ENCODE measurements around the gene SLC30A4.

DNA sequence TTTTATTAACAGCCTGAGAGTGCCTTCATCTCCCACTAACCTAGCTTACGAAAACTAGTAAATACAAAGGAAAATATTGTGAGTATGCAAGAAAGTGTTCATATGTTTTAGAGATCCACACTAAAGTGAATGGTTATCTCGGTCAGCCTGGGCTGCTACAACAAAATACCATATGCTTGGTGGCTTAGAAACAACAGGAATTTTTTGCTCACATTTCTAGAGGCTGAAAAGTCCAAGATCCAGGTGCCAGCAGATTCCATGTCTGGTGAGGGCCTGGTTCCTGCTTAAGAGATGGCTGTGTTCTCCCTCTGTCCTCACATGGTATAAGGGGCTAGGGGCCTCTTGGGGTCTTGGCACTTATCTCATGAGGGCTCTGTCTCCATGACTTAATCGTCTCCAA is 20.5 kb upstream of the SLC30A4 start:
- TF ChIP-seq EZH2 (IDR thresholded peaks at IDR 0.05; ENCODE audit: insufficient read depth, poor library complexity, severe bottlenecking), result no peak
- TF ChIP-seq EZH2phosphoT487 (IDR thresholded peaks at IDR 0.05; ENCODE audit: insufficient read depth, low read depth), result no peak
